HEK293 (cell line): ENCODE measurements around the gene KCNK1.

Experiments used
- CTCF ChIP-seq: fragments of 450-650 bp; formaldehyde crosslinking; IDR thresholded peaks from 2 replicates; pipeline ENCODE4 v1.5.1; 2016; ENCODE audit warnings: missing biosample characterization, missing genetic modification characterization
- TRIM28 ChIP-seq: IDR thresholded peaks from 2 replicates; pipeline ENCODE4 v1.6.1; 2011; ENCODE audit warnings: low read length, control low read depth, borderline replicate concordance
- ZNF221 ChIP-seq: fragments of 450-650 bp; formaldehyde crosslinking; IDR thresholded peaks from 2 replicates; pipeline ENCODE4 v1.5.1; 2017; ENCODE audit warnings: missing biosample characterization, missing genetic modification characterization, borderline replicate concordance
- ZNF292 ChIP-seq: fragments of 450-650 bp; formaldehyde crosslinking; IDR thresholded peaks from 2 replicates; pipeline ENCODE4 v1.5.1; 2016; ENCODE audit warnings: low read depth, missing biosample characterization, missing genetic modification characterization, borderline replicate concordance
- ZNF350 ChIP-seq: fragments of 450-650 bp; formaldehyde crosslinking; IDR thresholded peaks from 2 replicates; pipeline ENCODE4 v1.5.0; 2017; ENCODE audit warnings: missing biosample characterization, mild to moderate bottlenecking, missing genetic modification characterization
- ZNF513 ChIP-seq: fragments of 450-650 bp; IDR thresholded peaks from 2 replicates; pipeline ENCODE4 v1.5.1; 2018; ENCODE audit warnings: missing biosample characterization, missing genetic modification characterization
- ZNF660 ChIP-seq: fragments of 450-650 bp; IDR thresholded peaks from 2 replicates; pipeline ENCODE4 v1.5.1; 2018; ENCODE audit warnings: missing biosample characterization, mild to moderate bottlenecking, missing genetic modification characterization

- TF ChIP-seq TRIM28 (peak; percentile 17; the same call in 1 of the 2 replicates), ZNF513 (tag by site-specific recombination) (no peak), ZNF660 (tag by site-specific recombination) (no peak), ZNF350 (tag by site-specific recombination) (no peak), CTCF (no peak), ZNF292 (tag by site-specific recombination) (no peak), ZNF221 (tag by site-specific recombination) (no peak)
Measured at GRCh38 chr1:233641029-233641428, 27.1 kb downstream of the KCNK1 start.
